HCT116 (cell line): ENCODE data around the gene EYA4.

Experiments used
- CBX3 ChIP-seq: IDR thresholded peaks from 2 replicates; pipeline ENCODE4 v1.6.1; 2012; ENCODE audit warnings: low read depth
- EGR1 ChIP-seq: IDR thresholded peaks from 2 replicates; pipeline ENCODE4 v1.6.1; 2012; ENCODE audit warnings: low read depth
- ELF1 ChIP-seq: IDR thresholded peaks from 2 replicates; pipeline ENCODE4 v1.6.1; 2012; ENCODE audit warnings: low read depth, borderline replicate concordance
- EZH2 ChIP-seq: fragments of 200-600 bp; sonication (generic); IDR thresholded peaks from 2 replicates; pipeline ENCODE4 v1.6.1; 2017; ENCODE audit warnings: antibody characterized with exemption, mixed run types
- EZH2phosphoT487 ChIP-seq: fragments of 200-600 bp; IDR thresholded peaks from 2 replicates; pipeline ENCODE4 v1.6.1; 2018; ENCODE audit warnings: antibody characterized with exemption, borderline replicate concordance
- POLR2A ChIP-seq: IDR thresholded peaks from 2 replicates; pipeline ENCODE4 v1.7.0; 2011; ENCODE audit warnings: borderline replicate concordance; ENCODE audit not compliant: insufficient read depth, insufficient read length; ENCODE audit errors: extremely low read depth
- POLR2AphosphoS5 ChIP-seq: IDR thresholded peaks from 2 replicates; pipeline ENCODE4 v1.6.1; 2011; ENCODE audit warnings: mild to moderate bottlenecking, low read depth, low read length, moderate library complexity
- RAD21 ChIP-seq: IDR thresholded peaks from 2 replicates; pipeline ENCODE4 v1.6.1; 2012; ENCODE audit warnings: low read depth, mild to moderate bottlenecking
- TCF7L2 ChIP-seq: IDR thresholded peaks from 2 replicates; pipeline ENCODE4 v1.7.0; 2011; ENCODE audit warnings: borderline replicate concordance, inconsistent platforms; ENCODE audit not compliant: insufficient read depth, insufficient read length; ENCODE audit errors: extremely low read depth
- YY1 ChIP-seq: IDR thresholded peaks from 2 replicates; pipeline ENCODE4 v1.6.1; 2011; ENCODE audit warnings: low read length, low read depth, moderate library complexity, mild to moderate bottlenecking; ENCODE audit not compliant: insufficient replicate concordance; ENCODE audit errors: extremely low read depth
- TF ChIP-seq, protein P1 (sequence below), 3 experiments: fragments of 200-600 bp in 1 of 3; sonication (generic) in 1 of 3; IDR thresholded peaks in 2 of 3; conservative IDR thresholded peaks in 1 of 3; 2 replicates each; pipeline ENCODE4 v1.5.1; 2012 to 2017; ENCODE audit warnings: low read depth in 2 of 3, low read length in 2 of 3, antibody characterized with exemption in 1 of 3, borderline replicate concordance in 1 of 3, control low read depth in 1 of 3, mild to moderate bottlenecking in 1 of 3, mixed read lengths in 1 of 3, mixed run types in 1 of 3, moderate library complexity in 1 of 3; ENCODE audit not compliant: insufficient read depth in 1 of 3
- TF ChIP-seq, protein P2 (sequence below): IDR thresholded peaks from 2 replicates; pipeline ENCODE4 v1.6.1; 2012; ENCODE audit warnings: low read depth
- TF ChIP-seq, protein P3 (sequence below): IDR thresholded peaks from 2 replicates; pipeline ENCODE4 v1.6.1; 2012

DNA sequence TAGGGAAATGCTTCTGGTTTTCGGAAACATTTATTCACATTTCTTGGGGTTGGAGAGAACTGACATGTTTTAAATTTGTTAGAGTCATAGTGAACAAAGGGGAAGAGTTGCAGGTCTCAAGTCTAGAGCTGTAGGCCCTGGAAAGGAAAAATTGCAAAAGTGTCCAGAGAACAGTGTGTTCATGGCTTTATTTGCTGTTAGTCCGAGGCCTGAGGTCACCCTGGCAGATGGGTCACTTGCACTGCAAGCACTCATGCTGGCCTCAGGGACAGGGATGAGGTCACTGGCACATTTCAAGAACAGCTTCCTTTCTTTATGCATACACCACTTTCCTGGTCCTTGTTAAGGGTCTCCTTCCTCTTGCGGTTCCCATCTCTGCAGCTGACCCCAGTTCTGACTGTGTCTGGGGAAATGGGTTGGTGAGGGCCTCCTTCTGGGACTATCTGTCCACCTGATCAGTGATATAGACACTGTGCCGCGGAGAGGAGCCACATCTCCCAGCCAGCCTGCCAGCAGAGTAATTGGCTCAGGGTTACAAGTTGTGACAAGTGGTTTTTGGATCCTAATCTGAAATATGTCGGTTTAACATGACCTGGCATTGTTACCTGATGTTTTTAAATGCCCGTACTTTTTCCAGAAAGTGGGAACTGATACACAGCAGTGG lies 194.0 kb downstream of the EYA4 start:
- TF ChIP-seq ELF1, result no peak
- TF ChIP-seq EZH2, result no peak
- TF ChIP-seq, protein P1, sequence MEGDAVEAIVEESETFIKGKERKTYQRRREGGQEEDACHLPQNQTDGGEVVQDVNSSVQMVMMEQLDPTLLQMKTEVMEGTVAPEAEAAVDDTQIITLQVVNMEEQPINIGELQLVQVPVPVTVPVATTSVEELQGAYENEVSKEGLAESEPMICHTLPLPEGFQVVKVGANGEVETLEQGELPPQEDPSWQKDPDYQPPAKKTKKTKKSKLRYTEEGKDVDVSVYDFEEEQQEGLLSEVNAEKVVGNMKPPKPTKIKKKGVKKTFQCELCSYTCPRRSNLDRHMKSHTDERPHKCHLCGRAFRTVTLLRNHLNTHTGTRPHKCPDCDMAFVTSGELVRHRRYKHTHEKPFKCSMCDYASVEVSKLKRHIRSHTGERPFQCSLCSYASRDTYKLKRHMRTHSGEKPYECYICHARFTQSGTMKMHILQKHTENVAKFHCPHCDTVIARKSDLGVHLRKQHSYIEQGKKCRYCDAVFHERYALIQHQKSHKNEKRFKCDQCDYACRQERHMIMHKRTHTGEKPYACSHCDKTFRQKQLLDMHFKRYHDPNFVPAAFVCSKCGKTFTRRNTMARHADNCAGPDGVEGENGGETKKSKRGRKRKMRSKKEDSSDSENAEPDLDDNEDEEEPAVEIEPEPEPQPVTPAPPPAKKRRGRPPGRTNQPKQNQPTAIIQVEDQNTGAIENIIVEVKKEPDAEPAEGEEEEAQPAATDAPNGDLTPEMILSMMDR (IDR thresholded peaks at IDR 0.05 in 2 of 3, conservative IDR thresholded peaks at IDR 0.05 in 1 of 3; ENCODE audit: borderline replicate concordance in 1 of 3, insufficient read depth in 1 of 3, low read depth in 2 of 3, low read length in 2 of 3), result no peak
- TF ChIP-seq POLR2A, result no peak
- no peak for TF ChIP-seq POLR2AphosphoS5
- no peak for TF ChIP-seq EZH2phosphoT487
- TF ChIP-seq, protein P2, sequence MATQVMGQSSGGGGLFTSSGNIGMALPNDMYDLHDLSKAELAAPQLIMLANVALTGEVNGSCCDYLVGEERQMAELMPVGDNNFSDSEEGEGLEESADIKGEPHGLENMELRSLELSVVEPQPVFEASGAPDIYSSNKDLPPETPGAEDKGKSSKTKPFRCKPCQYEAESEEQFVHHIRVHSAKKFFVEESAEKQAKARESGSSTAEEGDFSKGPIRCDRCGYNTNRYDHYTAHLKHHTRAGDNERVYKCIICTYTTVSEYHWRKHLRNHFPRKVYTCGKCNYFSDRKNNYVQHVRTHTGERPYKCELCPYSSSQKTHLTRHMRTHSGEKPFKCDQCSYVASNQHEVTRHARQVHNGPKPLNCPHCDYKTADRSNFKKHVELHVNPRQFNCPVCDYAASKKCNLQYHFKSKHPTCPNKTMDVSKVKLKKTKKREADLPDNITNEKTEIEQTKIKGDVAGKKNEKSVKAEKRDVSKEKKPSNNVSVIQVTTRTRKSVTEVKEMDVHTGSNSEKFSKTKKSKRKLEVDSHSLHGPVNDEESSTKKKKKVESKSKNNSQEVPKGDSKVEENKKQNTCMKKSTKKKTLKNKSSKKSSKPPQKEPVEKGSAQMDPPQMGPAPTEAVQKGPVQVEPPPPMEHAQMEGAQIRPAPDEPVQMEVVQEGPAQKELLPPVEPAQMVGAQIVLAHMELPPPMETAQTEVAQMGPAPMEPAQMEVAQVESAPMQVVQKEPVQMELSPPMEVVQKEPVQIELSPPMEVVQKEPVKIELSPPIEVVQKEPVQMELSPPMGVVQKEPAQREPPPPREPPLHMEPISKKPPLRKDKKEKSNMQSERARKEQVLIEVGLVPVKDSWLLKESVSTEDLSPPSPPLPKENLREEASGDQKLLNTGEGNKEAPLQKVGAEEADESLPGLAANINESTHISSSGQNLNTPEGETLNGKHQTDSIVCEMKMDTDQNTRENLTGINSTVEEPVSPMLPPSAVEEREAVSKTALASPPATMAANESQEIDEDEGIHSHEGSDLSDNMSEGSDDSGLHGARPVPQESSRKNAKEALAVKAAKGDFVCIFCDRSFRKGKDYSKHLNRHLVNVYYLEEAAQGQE, result no peak
- TF ChIP-seq, protein P3, sequence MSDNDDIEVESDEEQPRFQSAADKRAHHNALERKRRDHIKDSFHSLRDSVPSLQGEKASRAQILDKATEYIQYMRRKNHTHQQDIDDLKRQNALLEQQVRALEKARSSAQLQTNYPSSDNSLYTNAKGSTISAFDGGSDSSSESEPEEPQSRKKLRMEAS, result no peak
- TF ChIP-seq CBX3, result no peak
- no peak for TF ChIP-seq YY1
- no peak for TF ChIP-seq TCF7L2
- no peak for TF ChIP-seq RAD21
- no peak for TF ChIP-seq EGR1
